ENCODE results near the gene FLVCR2.

The FLVCR2 gene, protein sequence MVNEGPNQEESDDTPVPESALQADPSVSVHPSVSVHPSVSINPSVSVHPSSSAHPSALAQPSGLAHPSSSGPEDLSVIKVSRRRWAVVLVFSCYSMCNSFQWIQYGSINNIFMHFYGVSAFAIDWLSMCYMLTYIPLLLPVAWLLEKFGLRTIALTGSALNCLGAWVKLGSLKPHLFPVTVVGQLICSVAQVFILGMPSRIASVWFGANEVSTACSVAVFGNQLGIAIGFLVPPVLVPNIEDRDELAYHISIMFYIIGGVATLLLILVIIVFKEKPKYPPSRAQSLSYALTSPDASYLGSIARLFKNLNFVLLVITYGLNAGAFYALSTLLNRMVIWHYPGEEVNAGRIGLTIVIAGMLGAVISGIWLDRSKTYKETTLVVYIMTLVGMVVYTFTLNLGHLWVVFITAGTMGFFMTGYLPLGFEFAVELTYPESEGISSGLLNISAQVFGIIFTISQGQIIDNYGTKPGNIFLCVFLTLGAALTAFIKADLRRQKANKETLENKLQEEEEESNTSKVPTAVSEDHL

DNA sequence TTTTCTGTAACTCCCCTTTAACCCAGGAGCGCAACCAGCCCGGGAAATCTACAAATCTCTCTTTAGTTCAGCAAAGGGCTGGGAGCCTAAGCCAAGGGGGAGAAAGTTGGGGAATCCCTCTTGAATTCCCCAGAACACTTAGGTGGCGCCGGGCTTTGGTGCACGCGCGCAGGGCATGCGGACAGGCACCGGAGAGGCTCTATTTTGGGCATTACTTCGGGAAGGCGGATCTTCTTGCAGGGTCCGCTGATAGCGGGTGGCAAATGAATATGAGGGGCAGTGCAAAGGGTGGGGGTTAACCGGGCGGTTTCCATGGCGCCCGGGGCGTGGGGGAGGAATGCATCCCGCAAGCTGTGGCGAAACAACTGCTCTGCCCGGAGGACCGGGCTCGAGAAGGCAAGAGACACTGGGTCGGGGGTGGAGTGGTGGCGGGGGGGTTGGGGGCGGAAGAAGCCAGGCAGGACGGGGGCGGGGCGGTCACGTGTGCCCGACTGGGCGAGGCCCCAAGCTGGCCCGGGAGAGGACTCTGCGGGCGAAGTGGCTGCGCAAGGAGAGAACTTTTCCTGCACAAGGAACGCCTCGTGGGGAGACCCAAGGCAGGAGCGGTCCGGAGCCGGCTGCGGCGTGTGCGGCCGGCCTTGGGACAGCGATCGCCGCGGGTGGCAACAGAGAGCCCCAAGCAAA, at the start of gene FLVCR2:
FLVCR2 (plus strand) TSS at position 519 of the 684 bp plus-strand sequence. CDS start 353 bp downstream, outside the sequence.
- peak; percentile 62 for DNase-seq

DNA sequence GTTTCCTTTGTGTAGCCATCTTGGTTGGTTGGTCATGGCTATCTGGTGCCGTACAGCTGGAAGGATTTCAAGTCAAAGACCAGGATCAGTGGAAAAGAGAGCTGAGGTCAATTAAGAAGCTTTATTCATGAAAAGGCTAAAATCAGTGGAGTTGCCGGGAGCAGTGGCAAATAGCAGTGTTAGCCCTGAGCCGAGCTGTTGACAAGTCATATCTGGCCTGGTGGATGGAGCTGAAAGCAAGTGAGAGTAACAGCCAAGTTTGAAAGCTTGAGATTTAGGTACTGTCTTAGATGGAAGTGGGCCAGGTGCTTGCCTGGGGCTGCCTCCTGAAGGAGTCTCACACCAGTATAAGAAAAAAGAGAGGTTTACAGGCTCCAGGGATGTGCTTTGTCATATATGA, 47.2 kb upstream of the FLVCR2 start:
- no peak for DNase-seq

DNA sequence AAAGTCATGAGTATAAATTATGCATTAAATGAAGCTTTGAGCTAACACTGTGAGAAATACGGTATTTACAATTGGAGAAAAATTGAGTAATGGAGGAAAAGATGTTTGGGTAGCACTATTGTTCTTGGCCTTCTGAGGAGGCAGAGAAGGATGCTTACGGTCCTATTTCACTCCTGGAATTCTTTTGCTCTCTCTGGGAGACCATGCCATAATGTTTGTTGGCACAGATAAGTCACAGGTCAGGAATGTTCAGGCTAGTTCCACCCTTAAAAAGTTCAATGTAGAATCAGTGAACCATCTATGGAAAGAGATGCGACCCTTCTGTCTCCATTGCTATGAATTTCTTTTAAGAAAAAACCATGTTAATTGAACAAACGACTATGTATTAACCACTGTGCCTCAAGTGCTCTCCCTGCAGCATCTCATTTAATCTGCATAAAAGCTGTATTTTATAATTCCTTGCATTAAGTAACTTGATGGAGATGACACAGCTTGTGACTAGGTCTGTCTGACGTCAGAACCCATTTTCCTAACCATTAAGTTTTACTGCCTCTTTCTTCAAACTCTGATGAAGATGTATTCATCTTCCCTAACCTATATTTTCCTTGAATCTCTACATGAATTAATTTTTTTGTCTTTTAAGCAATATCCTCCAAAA, 46.6 kb upstream of the FLVCR2 start:
- DNase-seq: no peak

DNA sequence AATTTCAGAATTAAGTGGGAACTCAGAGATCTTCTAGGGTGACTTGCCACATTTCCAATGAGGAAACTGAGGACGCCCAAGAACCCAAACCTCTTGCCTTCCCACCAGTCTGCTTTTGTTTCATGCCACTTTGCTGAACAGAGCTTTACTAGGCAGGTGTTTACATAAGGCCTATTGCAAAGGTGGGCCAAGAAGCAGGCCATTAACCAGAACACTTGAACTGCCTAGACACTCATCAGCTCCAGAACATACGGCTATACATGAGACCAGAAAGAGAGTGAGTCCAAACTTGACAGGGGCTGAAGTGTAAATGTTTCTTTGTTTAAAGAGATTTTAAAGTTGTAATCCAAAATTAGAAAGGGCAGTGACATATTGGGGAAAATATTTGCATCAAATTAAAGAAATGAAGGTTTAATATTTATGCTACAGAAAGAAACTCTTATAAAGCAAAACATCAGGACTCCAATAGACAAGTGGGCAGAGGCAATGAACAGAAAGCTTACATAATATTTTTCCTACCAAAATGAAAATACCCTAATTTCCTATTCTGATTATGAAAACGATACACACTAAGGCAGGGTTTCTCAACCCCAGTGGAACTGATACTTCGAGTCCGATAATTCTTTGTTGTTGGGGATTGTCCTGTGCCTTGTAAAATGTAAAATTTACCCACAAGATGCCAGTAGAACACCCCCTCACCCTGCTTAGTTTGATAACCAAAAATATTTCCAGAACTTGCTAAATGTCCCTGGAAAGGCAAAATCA, 44.4 kb upstream of the FLVCR2 start:
- DNase-seq: no peak

DNA sequence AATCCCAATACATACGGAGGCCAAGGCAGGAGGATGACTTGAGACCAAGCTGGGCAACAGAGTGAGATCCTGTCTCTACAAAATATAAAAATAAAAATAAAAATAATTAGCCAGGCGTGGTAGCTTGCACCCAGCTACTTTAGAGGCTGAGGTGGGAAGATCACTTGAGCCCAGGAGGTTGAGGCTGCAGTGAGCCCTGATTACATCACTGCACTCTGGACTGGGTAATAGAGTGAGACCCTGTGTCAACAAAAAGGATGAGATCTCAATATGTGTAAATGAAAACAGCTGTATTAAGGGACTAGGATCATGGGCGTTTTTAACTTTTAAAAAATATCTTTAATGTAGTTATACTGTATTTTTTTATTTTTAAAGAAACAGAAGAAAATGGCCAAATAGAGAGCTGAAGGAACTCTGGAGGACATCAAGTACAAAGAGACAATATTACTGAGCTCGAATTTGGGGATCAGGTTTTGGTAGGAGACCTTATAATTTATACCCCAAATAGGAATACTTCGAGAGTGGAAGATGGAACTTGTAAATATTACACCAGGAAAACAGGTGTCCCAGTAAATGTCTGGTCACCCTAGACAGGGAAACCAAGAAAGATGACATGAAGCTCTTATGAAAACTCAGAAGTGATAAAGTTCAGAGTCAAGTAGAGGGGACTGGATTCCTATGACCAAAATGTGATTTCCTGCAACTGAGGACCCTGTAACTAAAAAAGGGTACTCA, 43.1 kb upstream of the FLVCR2 start:
- no peak for DNase-seq

DNA sequence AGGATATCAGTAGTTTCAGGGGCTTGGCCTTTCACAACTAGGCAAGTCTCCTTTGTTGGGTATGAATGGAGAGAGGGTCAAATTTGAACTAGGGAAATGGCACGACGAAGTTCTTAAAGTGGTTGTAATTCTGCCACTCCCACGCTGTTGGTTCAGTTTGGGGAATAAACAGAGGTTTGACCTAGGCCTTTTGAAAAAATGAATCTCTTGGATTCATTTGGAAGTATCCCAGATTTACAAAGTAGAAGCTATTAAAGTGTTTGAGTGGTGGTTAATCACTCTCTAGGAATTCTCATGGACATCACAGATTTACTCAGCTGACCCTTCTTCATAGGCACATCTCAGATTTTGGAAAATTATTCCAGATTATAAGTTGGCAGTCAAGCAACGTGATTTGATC, 41.3 kb upstream of the FLVCR2 start:
- DNase-seq: no peak

DNA sequence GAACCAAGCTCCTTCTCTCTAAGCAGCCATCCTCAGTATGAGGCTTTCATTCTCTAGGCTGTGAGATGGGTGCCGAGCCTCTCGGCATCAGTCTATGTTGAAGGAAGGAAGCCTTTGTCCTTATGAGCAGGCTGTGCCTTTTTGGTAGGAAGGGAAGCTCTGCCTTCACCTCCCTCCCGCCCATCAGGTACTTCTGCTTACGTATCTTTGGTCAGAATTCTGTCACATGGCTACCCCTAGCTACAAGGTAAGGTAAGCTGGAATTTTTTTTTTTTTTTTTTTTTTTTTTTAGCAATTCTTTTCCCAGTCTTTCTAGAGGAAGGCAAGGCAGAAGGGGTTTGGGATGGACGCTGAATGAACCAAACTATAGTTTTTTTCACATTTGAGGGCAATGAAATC, 39.3 kb upstream of the FLVCR2 start:
- no peak for DNase-seq

DNA sequence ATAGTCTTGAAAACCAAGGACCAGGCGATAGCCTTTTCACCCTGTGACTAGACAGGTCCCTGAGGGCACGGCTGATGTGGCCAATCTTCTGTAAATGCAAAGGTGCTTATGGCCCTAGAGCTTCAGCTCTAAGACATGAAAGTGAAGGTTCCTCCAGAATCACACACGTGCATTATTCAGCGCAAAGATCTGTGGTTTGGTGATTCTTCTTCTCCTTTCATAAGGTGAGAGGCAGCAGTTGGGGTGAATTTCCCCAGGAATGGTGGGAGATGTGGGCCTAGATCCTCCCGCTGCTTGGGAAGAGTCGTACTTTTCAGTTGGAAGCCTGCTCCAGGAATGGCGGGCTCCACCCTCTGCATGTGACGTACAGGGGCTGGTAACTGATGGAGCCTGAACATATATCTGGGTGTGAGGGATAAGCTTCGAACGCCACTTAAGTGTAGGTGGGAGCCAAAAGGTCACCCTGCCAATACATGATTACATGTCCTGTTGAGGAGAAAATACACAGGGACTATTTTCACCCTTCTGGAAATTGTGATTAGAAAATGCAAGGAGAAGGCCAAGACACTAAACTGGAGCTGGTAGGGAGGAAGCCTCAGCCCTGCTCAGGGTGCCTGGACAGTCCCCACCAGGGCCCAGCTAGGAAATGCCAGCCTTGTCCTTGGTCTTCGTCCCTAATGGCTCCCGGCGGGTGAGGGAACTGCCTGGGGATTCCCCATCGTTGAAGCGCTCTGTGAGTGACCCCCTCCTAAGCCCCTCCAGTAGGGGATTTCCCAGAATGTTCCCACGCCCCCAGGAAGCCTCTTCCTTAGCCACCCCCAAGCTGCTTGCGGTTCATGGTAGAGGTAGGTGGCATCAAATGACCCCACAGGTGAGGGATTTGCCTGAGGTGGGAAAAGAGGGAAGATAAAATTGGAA, 38.6 kb upstream of the FLVCR2 start:
- DNase-seq: no peak

DNA sequence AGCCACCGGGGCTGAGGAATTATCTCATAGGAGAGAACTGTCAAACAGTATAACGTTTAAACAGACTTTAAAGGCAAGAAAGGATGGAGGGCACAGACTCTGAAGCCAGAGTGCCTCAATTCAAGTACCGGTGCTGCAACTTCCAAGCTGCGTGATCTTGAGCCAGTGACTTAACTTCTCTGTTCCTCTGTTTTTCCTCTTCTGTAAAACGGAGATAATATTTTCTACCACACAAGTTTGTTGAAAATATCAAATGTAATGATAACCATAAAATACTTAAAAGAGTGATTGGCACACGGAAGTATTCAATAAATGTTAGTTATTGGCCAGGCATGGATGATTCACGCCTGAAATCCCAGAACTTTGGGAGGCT, 38.0 kb upstream of the FLVCR2 start:
- no peak for DNase-seq

DNA sequence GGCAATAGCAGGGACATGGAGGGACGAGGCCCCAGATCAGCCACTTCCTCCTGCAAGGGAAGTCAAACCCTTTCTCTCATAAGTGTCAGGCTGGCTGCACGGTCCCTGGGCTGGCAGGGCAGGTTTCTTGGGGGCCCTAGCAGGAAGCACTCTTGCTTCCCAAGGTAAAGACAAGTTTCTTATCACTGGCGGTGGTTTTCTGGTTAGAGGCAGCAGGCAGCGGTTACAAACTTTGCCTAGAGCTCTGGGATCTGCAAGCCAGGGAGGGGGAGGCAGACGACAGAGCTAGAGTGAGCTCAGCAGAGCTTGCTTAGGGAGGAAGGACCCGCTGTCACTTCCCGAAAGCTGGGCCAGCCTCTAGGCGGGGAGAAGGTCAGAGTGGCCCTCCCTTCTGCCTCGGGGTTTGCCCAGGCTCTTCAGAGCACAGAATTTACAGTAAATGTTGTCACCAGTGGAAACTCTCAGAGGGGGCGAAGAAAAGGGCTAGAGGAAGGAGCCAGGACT, 35.8 kb upstream of the FLVCR2 start:
- DNase-seq: no peak

DNA sequence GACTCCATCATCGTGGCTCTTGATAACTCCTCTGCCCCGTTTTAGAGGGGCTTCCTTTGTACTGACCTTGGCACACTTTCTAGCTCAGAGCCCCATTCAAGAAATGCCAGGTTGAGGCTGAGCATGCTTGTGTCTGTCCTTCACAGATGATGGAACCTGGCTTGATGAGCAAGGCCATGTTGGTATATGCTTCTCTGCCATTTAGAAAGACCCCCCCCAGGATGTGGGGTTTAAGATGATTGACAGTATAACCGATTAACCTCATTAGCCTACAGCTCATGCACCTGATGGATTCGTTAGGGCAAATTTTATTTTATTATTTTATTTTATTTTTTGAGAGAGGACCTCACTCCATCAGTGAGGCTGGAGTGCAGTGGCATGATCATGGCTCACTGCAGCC, 35.2 kb upstream of the FLVCR2 start:
- DNase-seq: no peak

DNA sequence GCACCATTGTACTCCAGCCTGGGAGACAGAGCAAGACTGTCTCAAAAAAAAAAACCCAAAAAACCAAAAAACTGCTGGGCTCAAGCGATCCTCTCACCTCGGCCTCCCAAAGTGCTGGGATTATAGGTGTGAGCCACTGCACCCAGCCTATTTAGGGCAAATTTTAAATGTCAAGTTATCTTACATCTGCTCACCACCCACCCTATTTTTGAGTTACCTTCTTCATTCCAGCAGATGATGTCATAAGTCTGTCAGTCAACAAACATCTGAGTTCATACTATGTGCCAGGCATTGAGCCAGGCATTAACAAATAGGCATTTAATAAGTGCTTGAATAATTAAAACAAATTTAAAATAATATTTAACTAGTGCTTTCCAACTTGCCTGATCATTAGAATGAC, 34.6 kb upstream of the FLVCR2 start:
- DNase-seq: no peak

DNA sequence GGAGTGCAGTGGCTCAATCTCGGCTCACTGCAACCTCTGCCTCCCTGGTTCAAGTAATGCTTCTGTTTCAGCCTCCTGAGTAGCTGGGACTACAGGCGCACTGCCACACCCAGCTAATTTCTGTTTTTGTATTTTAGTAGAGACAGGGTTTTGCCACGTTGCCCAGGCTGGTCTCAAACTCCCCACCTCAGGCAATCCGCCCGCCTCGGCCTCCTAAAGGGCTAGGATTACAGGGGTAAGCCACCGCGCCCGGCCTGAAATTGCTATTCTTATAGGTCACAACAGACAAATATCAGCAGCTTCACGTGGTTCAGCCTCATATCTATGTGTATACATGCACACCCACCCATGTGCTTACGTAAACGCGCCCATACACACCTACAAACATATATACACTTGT, 32.5 kb upstream of the FLVCR2 start:
- DNase-seq: no peak

DNA sequence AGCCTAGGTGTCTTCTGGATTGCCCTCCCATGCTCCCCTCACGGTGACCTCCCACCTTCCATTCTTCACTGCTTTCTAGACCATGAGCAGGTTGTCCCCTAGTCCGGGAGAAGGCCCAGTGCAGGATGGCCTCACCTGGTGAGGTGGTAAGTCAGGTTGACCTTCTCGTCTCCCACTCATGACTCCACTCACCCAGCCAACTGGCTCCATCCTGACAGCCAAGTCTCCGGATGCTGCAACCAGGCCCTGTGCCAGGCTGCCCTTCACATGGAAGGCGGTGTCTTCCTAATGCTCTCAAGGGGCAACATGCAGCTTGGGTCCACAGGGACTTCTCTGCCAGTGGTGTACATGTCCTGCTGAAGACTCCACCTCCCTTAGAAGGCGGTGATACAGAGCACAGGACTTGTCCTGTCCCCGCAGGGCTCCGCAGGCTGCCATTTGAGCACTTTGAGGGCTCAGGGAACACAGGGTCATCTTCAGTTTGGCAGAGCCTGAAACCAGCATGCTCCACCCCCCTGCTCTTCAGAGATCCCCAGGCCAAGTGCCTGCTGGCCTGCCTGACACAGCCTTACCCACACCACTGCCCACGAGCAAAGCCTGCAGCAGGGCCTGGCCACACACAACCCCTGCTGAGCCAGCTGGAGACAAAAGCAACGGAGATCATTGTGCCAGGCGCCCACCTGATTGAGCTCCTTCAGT, 30.7 kb upstream of the FLVCR2 start:
- DNase-seq: no peak

DNA sequence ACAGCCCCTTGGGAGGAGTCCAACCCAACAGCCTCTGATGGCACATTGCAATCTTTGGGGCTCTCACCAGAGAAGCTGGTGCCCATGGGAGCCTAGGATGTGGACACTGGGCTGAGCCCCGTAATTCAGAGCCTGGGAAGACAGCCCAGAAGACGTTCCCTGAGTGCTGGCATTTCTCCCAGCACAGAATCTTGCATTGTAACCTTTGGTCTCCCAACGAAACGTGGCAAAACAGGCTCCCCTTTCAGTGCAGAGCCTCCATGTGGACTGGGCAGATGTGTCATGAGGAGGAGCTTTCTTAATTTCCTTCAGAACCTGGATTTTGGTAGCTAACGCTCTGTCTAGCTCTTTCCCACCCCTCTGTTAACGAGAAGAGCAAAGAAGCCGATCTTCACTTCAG, 29.9 kb upstream of the FLVCR2 start:
- DNase-seq: no peak

DNA sequence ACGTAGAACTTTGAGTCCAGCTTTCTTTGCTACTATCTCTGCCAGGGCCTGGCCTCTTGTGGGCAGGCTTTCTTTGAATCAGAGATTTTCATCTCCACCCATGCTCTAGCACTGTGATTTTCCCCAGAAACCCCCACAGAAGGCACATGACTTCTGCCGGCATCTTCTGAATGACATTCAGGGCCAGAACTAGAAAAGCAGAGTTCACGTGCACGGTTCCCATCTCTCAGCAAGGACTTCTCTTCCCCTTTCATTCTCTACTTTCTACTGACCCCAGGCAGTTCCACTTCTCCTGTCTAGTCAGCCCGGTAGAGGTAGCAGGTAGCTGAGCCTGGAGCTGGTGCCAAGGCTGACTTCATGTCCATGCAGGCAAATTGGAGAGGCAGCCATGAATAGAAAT, 29.3 kb upstream of the FLVCR2 start:
- DNase-seq: no peak

DNA sequence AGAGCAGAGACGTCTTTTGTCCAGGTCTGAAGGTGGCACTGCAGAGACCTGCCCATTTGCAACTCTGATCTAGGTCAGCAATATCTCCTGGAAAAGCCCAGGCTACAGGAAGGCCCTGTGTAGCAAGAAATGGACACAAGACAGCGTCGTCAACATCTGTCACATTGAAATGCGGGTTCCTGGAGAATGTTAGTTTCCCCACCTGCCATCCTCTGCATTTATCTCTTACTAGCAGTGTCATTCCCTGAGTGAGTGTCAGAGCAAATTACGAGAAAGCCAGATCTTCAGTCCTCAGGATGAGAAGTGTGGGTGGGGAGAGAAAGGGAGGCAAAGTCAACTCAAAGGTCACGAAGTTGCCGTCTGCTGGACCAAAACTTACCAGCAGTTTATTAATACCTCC, 27.4 kb upstream of the FLVCR2 start:
- DNase-seq: no peak

DNA sequence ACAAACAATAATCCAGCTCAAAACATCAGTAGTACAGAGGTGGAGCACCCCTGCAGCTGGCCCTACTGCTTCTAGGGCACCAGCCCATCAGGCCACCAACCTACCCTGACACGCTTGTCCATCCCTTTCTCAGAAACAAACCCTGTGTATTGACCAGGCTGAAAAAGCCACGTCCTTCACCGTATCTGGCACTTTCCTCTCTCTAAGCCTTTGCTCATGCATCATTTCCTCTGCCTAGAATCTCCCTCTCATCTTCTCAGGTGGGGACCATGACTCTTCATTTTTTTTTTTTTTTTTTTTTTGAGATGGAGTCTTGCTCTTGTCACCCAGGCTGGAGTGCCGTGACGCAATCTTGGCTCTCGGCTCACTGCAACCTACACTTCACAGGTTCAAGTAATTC, 25.3 kb upstream of the FLVCR2 start:
- DNase-seq: no peak

DNA sequence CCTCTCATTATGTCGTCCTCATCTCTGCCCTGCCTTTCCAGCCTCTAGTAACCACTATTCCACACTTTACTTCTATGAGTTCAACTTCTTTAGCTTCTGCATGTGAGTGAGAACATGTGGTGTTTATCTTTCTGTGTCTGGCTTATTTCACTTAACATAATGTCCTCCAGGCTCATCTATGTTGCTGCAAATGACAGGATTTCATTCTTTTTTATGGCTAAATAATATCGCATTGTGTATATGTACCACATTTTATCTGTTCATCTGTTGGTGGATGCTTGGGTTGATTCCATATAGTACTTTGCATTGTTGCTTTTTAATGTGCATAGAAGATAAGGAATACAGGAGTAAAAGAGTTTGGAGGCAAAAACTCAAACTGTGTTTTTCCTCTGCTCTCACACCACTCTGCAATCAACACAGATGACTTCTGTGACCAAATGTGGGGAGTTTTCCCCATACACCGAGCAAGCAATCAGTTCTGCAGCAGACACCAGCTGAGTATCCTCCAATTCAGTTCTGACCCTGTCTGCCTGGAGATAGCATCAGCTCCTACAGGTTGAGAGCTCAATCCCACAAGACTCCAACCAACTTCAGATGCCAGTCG, 24.6 kb upstream of the FLVCR2 start:
- no peak for DNase-seq

DNA sequence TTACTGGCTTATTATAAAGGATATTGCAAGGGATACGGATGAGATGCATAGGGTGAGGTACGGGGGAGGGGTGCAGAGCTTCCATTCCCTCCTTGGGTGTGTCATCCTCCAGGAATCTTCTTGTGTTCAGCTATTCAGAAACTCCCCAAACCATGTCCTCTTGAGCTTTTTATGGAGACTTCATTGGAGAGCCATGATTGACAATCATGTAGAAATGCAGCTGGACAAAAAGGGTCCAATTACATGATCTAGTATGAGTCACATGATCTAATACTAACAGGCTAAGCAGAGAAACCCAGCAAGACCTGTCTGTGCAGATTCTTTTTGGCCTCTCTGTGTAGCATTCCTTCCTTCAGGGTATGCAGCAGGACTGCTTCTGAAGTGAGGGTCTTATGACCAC, 23.9 kb upstream of the FLVCR2 start:
- peak; percentile 2 for DNase-seq
